GM18511 (cell line): ENCODE results near the gene WDR20.
"Not testable (repeated sequence)": the region's sequence is repeated elsewhere in the genome, so short reads cannot be mapped to it uniquely, and the experiment has no call there.

Experiments used
- ATAC-seq: cut with Tn5 transposase; IDR thresholded peaks from one replicate; pipeline ENCODE4 v1.9.1; 2021; ENCODE audit warnings: mild to moderate bottlenecking, moderate library complexity; ENCODE audit not compliant: unreplicated experiment

Gene WDR20

GRCh38 chr14:102234331-102235264 lies 94.9 kb downstream of the WDR20 start:
- ATAC-seq, result no peak

GRCh38 chr14:102235275-102235897 lies 95.7 kb downstream of the WDR20 start:
- ATAC-seq, result no peak

GRCh38 chr14:102236026-102236425 lies 96.3 kb downstream of the WDR20 start:
- no peak for ATAC-seq

DNA sequence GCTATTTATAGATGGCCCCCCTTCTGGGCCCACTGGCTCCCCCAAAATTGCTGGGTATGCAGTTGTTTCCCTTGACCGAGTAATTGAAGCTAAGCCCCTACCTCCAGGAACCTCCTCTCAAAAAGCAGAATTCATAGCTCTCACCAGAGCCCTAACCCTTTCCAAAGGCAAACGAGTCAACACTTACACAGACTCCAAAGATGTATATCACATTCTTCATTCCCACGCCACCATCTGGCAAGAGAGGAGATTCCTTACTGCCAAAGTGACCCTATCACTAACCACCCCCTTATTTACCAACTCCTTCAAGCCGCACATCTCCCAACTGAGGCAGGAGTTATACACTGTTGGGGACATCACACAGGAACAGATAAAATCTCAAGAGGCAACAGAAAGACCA lies 98.4 kb downstream of the WDR20 start:
- ATAC-seq, result no peak

GRCh38 chr14:102238766-102239165 lies 99.1 kb downstream of the WDR20 start:
- no peak for ATAC-seq

- ATAC-seq, result no peak
Measured at GRCh38 chr14:102239231-102239630, 99.5 kb downstream of the WDR20 start.

GRCh38 chr14:102240481-102240880 lies 100.8 kb downstream of the WDR20 start:
- not testable (repeated sequence) for ATAC-seq

DNA sequence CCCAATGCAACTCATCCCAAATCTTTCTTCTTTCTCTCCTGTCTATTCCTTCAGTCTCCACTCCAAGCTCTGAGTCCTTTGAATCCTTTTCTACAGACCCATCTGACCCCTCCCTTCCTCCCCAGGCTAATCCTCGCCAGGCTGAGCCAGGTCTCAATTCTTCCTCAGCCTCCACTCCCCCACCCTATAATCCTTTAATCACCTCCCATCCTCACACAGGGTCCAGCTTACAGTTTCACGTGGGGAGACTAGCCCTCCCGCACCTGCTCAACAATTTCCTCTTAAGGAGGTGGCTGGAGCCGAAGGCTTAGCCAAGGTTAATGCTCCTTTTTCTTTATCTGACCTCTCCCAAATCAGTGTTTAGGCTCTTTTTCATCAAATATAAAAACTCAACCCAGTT lies 101.5 kb downstream of the WDR20 start:
- ATAC-seq, result no peak

DNA sequence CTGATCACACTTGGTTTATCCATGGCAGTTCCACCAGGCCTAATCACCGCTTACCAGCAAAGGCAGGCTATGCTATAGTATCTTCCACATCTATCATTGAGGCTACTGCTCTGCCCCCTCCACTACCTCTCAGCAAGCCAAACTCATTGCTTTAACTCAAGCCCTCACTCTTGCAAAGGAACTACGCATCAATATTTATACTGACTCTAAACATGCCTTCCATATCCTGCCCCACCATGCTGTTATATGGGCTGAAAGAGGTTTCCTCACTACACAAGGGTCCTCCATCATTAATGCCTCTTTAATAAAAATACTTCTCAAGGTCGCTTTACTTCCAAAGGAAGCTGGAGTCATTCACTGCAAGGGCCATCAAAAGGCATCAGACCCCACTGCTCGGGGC lies 104.1 kb downstream of the WDR20 start:
- ATAC-seq, result not testable (repeated sequence)

DNA sequence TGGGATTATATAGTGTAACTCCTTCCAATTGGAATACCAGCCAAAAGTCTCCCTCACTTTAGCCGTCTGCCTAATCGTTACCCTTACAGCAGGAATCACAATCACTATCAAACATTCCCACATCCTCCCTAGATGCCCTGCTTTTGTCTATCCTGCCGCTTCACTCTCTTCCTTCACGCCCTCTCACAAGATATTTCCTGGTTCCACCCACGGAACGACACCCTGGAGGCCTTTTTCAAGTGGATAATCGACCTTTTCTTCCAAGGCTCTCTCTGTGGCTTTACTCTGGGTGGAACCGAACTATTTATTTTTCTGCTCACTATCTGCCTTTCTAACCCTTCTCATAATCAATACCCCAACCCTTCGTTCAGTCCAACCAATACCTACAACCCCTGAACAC lies 106.4 kb downstream of the WDR20 start:
- no peak for ATAC-seq

- no peak for ATAC-seq
Measured at GRCh38 chr14:102248121-102248520, 108.4 kb downstream of the WDR20 start.

DNA sequence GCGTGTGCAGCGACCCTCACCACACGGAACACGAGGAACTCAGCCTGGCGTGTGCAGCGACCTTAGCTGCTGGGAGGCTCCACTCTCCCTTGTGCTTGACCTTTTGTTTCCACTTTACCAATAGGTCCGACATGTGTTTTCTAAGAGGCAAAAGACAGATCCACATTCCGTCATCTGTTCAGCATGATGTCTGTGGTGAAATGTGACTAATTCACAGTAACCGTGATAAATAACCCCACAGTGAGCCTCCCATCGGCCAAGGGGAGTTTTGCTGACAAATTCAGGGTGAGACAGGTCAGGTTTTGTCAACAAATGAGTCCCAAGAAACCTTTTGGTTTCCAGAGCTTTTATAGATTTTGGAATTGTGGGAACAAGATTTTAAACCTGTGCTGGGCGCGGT lies 109.3 kb downstream of the WDR20 start:
- ATAC-seq, result no peak

DNA sequence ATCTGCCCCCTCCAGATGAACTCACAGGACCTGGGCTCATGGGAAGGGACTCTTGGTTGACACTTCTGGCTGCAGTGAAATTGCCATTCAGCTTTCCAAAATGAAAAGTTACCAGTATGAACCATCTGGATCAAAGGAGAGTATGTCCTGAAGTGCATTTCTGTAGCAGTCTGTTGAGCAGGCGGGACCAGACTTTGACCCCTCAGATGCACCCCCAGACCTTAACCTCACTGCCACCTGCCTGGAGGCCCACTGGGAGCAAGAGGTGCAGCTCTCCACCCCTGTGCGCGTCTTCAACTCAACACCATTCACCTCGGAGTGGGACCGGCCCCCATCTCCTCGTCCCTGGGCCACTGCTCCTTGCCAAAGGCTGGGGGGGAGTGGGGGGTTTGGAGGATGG lies 110.3 kb downstream of the WDR20 start:
- no peak for ATAC-seq

GRCh38 chr14:102250636-102251035 lies 110.9 kb downstream of the WDR20 start:
- no peak for ATAC-seq

DNA sequence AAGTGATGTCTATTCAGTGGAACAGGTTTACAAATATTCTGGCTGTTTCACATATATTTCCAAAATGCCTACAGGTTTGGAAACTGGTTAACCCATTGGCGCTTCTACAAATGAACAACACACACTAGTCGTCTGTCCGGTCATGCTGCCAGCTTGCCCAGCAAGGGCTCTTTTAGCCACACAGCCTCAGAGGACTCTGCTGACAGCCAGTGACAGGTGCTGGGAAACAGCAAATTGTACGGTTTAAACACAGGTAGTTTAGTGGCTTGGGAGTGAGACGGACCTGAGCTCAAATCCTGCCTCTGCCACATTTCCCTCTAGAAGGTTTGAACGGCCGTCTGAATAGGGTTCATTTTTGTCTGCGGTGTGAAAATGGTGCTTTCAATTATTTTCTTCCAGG lies 111.5 kb downstream of the WDR20 start:
- no peak for ATAC-seq

DNA sequence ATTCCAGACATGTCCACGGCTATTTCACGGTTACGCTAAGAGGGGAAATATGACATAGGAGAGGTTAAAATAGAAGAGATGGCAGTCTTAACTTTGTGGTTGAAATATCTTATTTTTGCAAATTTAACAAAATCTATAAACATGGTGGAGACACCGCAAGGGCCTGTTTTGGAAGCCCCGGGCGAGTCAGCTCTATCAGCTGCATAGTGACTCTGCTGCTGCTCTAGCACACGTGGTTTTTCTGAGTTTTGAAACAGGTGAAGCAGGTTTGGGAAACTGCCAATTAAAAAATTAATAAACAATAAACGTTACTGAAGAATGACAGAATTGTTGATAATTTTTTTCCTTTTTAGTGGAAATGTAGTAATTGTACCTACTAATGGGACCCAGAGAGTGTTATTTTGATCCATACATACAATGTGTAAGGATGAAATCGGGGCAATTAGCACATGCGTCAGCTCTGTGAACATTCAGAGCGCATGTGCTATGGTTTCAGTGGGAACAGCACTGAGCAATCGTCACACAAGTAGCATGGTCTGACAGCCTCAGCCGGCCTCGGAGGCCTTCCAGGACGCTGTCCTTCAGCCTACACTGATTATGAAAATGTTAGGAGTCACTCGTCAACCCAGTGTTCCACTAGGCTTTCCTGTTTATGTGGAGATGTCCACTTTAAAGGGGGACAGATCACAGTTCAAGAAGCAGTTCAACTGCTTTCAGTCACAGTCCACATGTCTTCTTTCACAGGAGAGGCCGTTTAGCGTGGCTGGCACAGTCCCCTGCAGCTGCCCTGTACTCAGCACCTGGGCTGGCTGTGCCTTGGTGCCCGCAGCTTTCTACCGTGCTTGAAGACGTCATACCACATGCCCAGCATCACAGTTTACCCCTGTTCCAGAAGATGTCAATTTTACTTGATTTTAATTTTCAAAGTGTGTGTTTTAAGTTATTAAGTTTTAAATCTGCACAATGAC lies 113.4 kb downstream of the WDR20 start:
- no peak for ATAC-seq

GRCh38 chr14:102255401-102256190 lies 115.9 kb downstream of the WDR20 start:
- no peak for ATAC-seq

- ATAC-seq, result no peak
Measured at GRCh38 chr14:102256716-102257115, 117.0 kb downstream of the WDR20 start.

- ATAC-seq, result no peak
Measured at GRCh38 chr14:102258136-102258535, 118.4 kb downstream of the WDR20 start.
